NCI-H2171 (cell line): ENCODE measurements around the gene PRAMEF25.
"Not testable (repeated sequence)": the region's sequence is repeated elsewhere in the genome, so short reads cannot be mapped to it uniquely, and the experiment has no call there.

Experiments used
- DNase-seq: peaks from one replicate; lab custom pipeline; 2025; lab: John Stamatoyannopoulos, UW

PRAMEF25 gene

DNA sequence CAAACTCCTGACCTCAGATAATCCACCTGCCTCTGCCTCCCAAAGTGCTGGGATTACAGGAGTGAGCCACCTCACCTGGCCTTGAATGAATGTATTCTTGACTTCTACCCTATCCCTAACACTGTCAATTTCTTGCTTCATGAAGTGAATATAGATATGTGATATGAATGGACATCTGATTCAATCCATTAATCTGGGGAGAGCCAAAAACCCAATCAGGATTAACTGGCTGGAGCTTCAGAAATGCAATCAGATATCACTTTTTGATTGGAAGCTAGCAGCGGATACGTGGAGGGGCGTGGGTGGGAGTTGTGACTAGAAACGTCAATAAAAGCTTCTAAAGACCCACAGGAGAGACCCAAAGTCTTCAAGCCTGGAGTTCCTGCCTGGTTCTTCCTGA is at the start of gene PRAMEF25:
Gene PRAMEF25 (plus strand): TSS at position 301 of the 400 bp plus-strand sequence. CDS start 2,920 bp downstream, outside the sequence.
- DNase-seq, result not testable (repeated sequence)

GRCh38 chr1:13056475-13056874 is 14.1 kb upstream of the PRAMEF25 start, which contains the start of gene PRAMEF27:
TSS of gene PRAMEF27 (minus strand) at chr1:13056575. CDS start at chr1:13053659, 2,916 bp downstream.
- DNase-seq, result not testable (repeated sequence)

- DNase-seq, result not testable (repeated sequence)
These were observed 46.2 kb downstream of the PRAMEF25 start, which contains the start of gene HNRNPCL2 for GRCh38 chr1:13116754-13117153. TSS of gene HNRNPCL2 (minus strand) at chr1:13116854. CDS start at chr1:13116400, 454 bp downstream.
